NCI-H2196 (cell line): Measurements from ENCODE around the gene CHMP6.
A peak's percentile ranks its signal among the peaks of the same experiment; 100 is the strongest.
"Not testable (repeated sequence)": the region's sequence is repeated elsewhere in the genome, so short reads cannot be mapped to it uniquely, and the experiment has no call there.

Experiments used
- DNase-seq: peaks from one replicate; lab custom pipeline; 2025; ENCODE audit not compliant: unreplicated experiment; lab: John Stamatoyannopoulos, UW

The CHMP6 gene

GRCh38 chr17:81011951-81012350 is 20.3 kb downstream of the CHMP6 start:
- no peak for DNase-seq

- no peak for DNase-seq
Observed at GRCh38 chr17:81012574-81013447, 21.2 kb downstream of the CHMP6 start.

- DNase-seq: no peak
Observed at GRCh38 chr17:81013642-81014041, 22.0 kb downstream of the CHMP6 start.

- peak; percentile 29 for DNase-seq
Observed at GRCh38 chr17:81015136-81015535, 23.5 kb downstream of the CHMP6 start.

GRCh38 chr17:81016575-81016974 is 24.9 kb downstream of the CHMP6 start:
- DNase-seq: no peak

GRCh38 chr17:81017330-81017729 is 25.7 kb downstream of the CHMP6 start:
- not testable (repeated sequence) for DNase-seq

- DNase-seq: peak; percentile 78
Observed at GRCh38 chr17:81018044-81018802, 26.6 kb downstream of the CHMP6 start.

GRCh38 chr17:81019563-81020442 is 28.2 kb downstream of the CHMP6 start:
- no peak for DNase-seq

- no peak for DNase-seq
Observed at GRCh38 chr17:81020443-81020766, 28.8 kb downstream of the CHMP6 start.

- DNase-seq: peak; percentile 96
Observed at GRCh38 chr17:81020767-81021497, 29.3 kb downstream of the CHMP6 start.

GRCh38 chr17:81021531-81022343 is 30.1 kb downstream of the CHMP6 start:
- DNase-seq: peak; percentile 65

GRCh38 chr17:81022344-81022676 is 30.7 kb downstream of the CHMP6 start:
- no peak for DNase-seq

GRCh38 chr17:81025065-81025740 is 33.6 kb downstream of the CHMP6 start:
- DNase-seq: no peak

GRCh38 chr17:81025741-81026129 is 34.1 kb downstream of the CHMP6 start:
- DNase-seq: no peak

- DNase-seq: no peak
Observed at GRCh38 chr17:81026266-81027036, 34.8 kb downstream of the CHMP6 start.

GRCh38 chr17:81027038-81027437 is 35.4 kb downstream of the CHMP6 start:
- DNase-seq: no peak

- no peak for DNase-seq
Observed at GRCh38 chr17:81027591-81028505, 36.2 kb downstream of the CHMP6 start.

- no peak for DNase-seq
Observed at GRCh38 chr17:81028506-81028858, 36.8 kb downstream of the CHMP6 start.
